HG03342 (cell line): Measurements from ENCODE around the gene DDX55.

Experiments
- ATAC-seq: cut with Tn5 transposase; IDR thresholded peaks from one replicate; pipeline ENCODE4 v1.9.1; 2021; ENCODE audit warnings: mild to moderate bottlenecking, moderate library complexity; ENCODE audit not compliant: unreplicated experiment

Gene DDX55

GRCh38 chr12:123607756-123608155 lies 5.9 kb downstream of the DDX55 start:
- ATAC-seq = no peak

GRCh38 chr12:123608182-123608581 lies 6.3 kb downstream of the DDX55 start:
- ATAC-seq = no peak

DNA sequence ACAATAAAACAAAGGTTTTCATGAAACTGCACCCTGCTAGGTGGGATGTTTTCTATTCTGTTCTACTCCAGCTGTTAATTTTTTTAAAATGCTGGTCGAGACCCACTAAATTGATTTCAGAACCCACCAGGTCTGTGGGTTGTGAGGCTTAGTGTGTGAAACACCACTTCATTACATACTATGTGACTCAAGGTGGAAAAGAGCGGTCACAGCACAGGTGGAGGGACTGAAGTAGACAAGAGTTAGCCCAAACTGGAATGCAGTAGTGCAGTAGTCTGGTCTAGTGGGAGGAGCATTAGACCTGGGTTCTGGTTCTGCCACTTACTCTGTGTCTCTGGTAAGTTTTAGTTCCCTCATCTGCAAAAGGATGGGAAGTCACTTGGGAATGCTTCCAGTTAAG lies 12.2 kb downstream of the DDX55 start:
- no peak for ATAC-seq

DNA sequence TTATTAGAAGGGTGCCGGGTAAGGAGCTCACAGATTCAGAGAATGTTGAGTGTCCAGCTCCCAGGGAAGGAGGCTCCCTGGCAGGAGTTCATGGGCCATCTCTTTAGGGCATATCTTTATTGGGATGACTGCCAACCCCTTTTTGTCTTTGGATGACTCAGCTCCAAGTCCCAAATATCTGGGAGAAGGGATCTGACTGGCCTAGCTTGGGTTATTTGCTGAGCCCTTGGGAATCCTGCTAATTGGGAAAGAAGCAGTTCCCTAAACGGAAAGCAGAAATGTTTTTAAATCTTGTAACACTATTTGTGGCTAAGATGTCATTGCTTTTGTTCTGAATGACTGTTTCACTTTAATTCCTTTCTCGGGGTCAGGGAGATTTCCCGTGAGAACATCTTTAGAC lies 12.6 kb downstream of the DDX55 start:
- ATAC-seq = no peak

DNA sequence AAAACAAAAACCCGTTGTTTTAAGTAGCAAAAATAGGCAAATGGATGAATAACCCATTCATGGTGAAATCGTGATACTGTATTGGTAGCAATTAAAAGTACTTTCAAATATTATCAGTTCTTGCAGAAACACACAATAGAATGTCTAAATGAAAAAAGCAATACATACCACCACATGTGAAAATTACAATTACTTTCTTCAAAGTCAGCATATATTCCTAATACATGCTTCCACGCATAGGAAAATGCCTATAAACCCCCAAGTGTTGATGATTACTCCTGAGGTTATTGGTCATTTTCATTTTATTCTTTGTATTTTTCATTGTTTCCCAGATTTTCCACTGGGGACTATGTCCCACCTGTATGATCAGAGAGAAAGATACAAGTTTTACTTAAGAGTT lies 15.2 kb downstream of the DDX55 start:
- no peak for ATAC-seq

GRCh38 chr12:123617580-123617979 lies 15.7 kb downstream of the DDX55 start:
- no peak for ATAC-seq

DNA sequence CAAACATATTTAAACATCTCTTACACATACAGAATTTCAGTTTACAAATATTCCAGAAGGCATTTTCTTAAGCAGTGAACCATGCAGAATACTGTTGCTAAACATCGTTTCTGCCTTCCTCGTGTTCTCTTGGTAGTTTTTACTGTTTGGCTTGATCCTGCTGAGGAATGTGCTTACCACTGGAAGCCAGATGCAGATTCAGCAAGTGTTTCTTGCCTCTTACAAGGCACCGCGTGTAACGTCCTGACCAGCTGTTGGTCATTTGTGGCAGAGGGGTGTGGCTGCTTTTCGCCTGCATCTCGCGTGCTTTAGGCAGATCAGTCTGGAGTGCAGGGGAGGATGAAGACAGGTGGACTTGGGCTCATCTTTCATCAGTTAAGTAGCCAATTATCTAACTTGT lies 19.2 kb downstream of the DDX55 start:
- ATAC-seq = no peak

DNA sequence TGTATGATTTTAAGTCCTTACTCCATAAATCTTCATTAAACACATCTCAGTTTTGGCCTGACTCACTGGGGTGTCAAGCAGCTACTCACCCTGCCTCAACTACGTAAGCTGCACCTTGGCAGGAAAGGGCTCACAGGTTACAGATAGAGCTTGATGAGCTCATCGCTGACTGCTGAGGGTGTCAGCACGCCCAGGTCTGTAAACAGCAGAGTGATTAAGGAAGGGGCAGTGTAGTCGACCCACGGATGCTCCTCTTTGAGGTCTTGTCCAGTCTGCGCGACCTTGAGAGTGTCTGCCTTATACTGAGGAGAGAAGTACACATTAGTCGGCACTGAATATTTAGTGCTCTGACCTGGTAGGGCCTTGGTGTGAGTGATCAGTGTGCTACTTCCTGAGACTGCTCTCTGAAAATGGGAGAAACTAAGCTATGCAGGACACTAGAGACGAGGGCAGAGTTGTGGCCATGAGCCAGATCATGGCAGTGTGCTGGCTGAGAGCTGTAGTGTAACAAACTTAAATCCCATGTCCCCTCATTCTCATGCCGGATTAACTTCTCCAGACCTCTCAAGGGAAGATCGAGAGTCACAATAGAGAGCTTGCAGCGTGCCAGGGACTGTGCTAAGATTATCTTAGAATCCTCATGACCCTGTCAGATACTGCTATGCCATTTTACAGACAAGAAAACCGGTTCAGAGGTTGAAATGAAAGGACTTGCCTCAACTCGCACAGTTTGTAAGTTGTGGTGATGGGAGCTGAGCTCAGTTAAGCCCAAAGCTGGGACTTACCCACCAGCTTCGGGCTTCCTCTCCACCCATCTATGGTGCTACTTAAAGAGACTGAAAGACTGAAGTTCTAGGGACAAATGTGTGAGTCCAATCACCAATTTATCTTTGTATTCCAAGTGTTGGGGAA lies 20.0 kb downstream of the DDX55 start:
- ATAC-seq = no peak

GRCh38 chr12:123633379-123634141 lies 31.7 kb downstream of the DDX55 start, which contains the start of the genes EIF2B1 and GTF2H3:
Gene EIF2B1 (minus strand): TSS chr12:123633686. CDS start chr12:123633557, 129 bp downstream.
Gene GTF2H3 (plus strand): TSS chr12:123633829. CDS start chr12:123633860, 31 bp downstream.
- peak; percentile 95 for ATAC-seq

DNA sequence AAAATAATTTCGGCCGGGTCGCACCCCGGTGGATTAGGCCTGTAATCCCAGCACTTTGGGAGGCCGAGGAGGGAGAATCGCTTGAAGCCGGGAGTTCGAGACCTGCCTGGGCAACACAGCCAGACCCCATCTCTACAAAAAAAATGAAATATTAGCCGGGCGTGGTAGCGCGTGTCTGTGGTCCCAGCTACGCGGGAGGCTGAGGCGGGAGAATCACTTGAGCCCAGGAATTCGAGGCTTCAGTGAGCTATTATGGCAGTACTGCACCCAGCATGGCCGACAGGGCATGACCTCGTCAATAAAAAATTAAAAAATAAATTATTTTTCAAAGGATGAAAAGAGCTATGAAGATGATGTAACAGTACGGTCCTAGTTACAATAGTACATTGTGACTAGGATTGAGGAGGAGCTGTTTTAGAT lies 32.3 kb downstream of the DDX55 start:
- no peak for ATAC-seq

DNA sequence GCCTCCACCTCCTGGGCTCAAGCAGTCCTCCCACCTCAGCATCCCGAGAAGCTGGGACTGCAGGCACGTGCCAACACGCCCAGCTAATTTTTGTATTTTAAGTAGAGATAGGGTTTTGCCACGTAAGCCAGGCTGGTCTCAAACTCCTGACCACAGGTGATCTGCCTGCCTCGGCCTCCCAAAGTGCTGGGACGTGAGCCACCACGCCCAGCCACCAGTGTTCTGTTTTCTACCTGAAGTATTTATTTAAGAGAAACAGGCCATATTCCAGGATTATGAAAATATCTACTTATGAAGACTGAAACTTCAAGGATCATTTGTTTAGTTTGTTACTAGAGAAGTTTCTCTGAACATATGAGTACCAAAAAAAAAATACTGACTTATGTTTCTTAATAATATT lies 42.0 kb downstream of the DDX55 start:
- ATAC-seq = no peak

- no peak for ATAC-seq
Observed at GRCh38 chr12:123645380-123645779, 43.5 kb downstream of the DDX55 start.

DNA sequence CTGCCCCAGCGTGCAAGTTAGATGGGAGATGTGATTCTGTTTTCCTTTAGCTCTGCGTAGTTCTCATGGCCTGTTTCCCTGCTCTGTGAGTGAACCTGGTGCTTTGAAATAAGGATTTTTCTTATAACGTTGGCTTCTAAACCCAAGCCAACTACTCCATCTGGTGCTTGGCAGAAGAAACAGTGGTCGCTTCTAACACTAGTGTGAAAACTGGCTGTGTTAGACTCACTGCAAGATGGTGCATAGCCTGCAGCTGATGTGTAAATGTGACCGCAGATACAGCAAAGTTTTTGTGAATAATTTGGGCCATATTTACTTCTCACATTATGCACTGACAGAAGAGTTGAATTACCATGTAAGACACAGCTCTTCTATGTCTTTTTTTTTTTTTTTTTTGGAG lies 44.0 kb downstream of the DDX55 start:
- ATAC-seq = no peak

- ATAC-seq = no peak
Observed at GRCh38 chr12:123648401-123648800, 46.5 kb downstream of the DDX55 start.

DNA sequence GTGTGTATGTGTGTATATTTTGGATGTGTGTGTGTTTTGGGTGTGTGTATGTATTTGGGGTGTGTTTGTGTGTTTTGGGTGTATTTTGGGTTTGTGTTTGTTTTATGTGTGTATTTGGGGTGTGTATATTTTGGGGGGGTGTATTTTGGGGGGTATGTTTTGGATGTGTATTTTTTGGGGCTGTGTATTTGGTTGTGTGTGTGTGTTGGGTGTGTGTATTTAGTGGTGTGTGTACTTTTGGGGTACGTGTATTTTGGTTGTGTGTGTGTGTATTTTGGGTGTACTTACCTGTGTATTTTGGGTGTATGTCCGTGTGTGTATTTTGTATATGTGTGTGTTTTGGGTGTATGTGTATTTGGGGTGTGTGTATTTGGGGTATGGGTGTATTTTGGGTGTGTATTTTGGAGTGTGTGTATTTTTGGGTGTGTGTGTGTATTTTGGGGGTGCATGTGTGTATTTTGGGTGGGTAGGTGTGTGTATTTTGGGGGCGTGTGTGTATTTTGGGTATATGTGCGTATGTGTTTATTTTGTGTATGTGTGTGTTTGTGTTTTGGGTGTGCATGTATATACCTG lies 52.3 kb downstream of the DDX55 start:
- no peak for ATAC-seq

GRCh38 chr12:123655420-123655819 lies 53.5 kb downstream of the DDX55 start:
- peak; percentile 83 for ATAC-seq

- no peak for ATAC-seq
Observed at GRCh38 chr12:123656392-123656791, 54.5 kb downstream of the DDX55 start.

- ATAC-seq = no peak
Observed at GRCh38 chr12:123657211-123657610, 55.3 kb downstream of the DDX55 start.

GRCh38 chr12:123659996-123660727 lies 58.3 kb downstream of the DDX55 start:
- ATAC-seq = no peak

- no peak for ATAC-seq
Observed at GRCh38 chr12:123667771-123668170, 65.9 kb downstream of the DDX55 start.
